Subcutaneous abdominal adipose tissue (tissue), 5 donors: ENCODE data around the gene PDE8A.

ENCODE experiments used
- H3K27ac ChIP-seq: one replicate; pipeline ENCODE4 v1.7.0; 2013; ENCODE audit warnings: low read depth, mild to moderate bottlenecking, inconsistent platforms, low read length, moderate library complexity
- H3K27me3 ChIP-seq, 5 donors: one replicate each; pipeline ENCODE4 v1.7.0; 2013; ENCODE audit warnings: low read length in 5 of 5, inconsistent platforms in 1 of 5; ENCODE audit not compliant: control insufficient read depth in 5 of 5, insufficient read depth in 4 of 5
- H3K36me3 ChIP-seq, 5 donors: one replicate each; pipeline ENCODE4 v1.7.0; 2013; ENCODE audit warnings: low read length in 5 of 5; ENCODE audit not compliant: control insufficient read depth in 5 of 5, insufficient read depth in 5 of 5
- H3K4me1 ChIP-seq, 5 donors: one replicate each; pipeline ENCODE4 v1.7.0; 2013; ENCODE audit warnings: low read length in 5 of 5, mild to moderate bottlenecking in 3 of 5, moderate library complexity in 1 of 5; ENCODE audit not compliant: control insufficient read depth in 5 of 5, insufficient read depth in 5 of 5
- H3K4me3 ChIP-seq, 5 donors: one replicate each; pipeline ENCODE4 v1.7.0; 2013; ENCODE audit warnings: low read length in 5 of 5, low read depth in 1 of 5
- H3K9ac ChIP-seq, 5 donors: one replicate each; pipeline ENCODE4 v1.7.0; 2013; ENCODE audit warnings: low read length in 5 of 5, mild to moderate bottlenecking in 4 of 5, moderate library complexity in 3 of 5
- H3K9me3 ChIP-seq, 5 donors: one replicate each; pipeline ENCODE4 v1.7.0; 2013; ENCODE audit warnings: low read length in 5 of 5; ENCODE audit not compliant: control insufficient read depth in 5 of 5
- donor health status: healthy.
- donor health status: healthy.
- donor health status: healthy.
- donor health status: healthy.
- donor health status: healthy.

The PDE8A gene

GRCh38 chr15:85128621-85129020 lies 147.0 kb downstream of the PDE8A start:
- Histone ChIP-seq H3K36me3 (peaks cover 28 to 68% (median 38%) of the 10 kb centered on the region in 5 donors), H3K9ac (no peak overlapping the region), H3K4me1 (peaks cover 0 to 19% (median 4%) of the 10 kb centered on the region in 5 donors), H3K4me3 (no peak overlapping the region), H3K27me3 (no peaks in the 10 kb centered on the region), H3K9me3 (peaks cover 0 to 7% (median 0%) of the 10 kb centered on the region in 5 donors), H3K27ac (no peak overlapping the region)

GRCh38 chr15:85129881-85130280 lies 148.2 kb downstream of the PDE8A start:
- Histone ChIP-seq H3K27ac (no peak overlapping the region), H3K4me1 (peaks cover 0 to 18% (median 6%) of the 10 kb centered on the region in 5 donors), H3K9ac (no peak overlapping the region), H3K4me3 (no peak overlapping the region), H3K27me3 (no peaks in the 10 kb centered on the region), H3K9me3 (peaks cover 0 to 7% (median 0%) of the 10 kb centered on the region in 5 donors), H3K36me3 (peaks cover 28 to 67% (median 39%) of the 10 kb centered on the region in 5 donors)

DNA sequence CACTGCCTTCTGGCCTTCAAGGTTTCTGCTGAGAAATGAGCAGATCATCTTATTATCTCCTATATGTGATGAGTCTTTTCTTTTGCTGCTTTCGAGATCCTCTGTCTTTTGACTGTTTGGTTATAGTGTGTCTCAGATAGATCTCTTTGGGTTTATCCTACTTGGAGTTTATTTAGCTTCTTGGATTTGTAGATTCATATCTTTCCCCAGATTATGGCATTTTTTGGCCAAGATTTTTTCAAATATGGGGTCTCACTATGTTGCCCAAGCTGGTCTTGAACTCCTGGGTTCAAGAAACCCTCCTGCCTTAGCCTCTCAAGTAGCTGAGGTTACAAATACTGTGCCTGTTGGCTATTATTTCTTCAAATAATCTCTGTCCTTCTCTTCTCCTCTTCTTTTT lies 150.3 kb downstream of the PDE8A start:
- Histone ChIP-seq H3K9me3 (peaks cover 0 to 7% (median 0%) of the 10 kb centered on the region in 5 donors), H3K9ac (no peak overlapping the region), H3K4me1 (peaks cover 0 to 15% (median 6%) of the 10 kb centered on the region in 5 donors), H3K36me3 (peaks cover 24 to 75% (median 47%) of the 10 kb centered on the region in 5 donors), H3K4me3 (no peak overlapping the region), H3K27me3 (no peaks in the 10 kb centered on the region), H3K27ac (no peak overlapping the region)

GRCh38 chr15:85133709-85134108 lies 152.1 kb downstream of the PDE8A start:
- H3K27me3 ChIP-seq: no peaks in the 10 kb centered on the region
- peaks cover 0 to 15% (median 6%) of the 10 kb centered on the region in 5 donors for H3K4me1 ChIP-seq
- no peak overlapping the region for H3K27ac ChIP-seq
- no peak overlapping the region for H3K9ac ChIP-seq
- H3K36me3 ChIP-seq: peaks cover 26 to 83% (median 57%) of the 10 kb centered on the region in 5 donors
- H3K9me3 ChIP-seq: peaks cover 0 to 7% (median 0%) of the 10 kb centered on the region in 5 donors
- no peak overlapping the region for H3K4me3 ChIP-seq

GRCh38 chr15:85137489-85138168 lies 156.0 kb downstream of the PDE8A start:
- H3K9ac ChIP-seq: no peak overlapping the region

DNA sequence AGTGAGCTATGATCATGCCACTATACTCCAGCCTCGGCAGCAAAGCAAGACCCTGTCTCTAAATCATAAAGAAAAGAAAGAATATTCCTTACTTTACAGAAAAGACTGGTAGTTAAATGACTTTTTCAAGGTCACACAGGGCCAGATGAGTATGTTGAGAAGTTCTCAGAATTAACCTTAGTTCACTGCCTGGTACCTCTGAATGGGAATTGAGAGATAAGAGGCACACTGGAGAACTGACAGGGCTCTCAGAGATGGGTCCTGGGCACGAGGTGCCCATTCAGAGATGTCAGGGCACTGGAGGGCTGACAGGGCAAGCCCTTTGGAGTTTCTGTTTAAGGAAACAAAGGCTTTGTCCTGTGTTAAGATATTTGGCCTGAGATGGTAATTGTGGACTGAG lies 157.7 kb downstream of the PDE8A start:
- H3K9ac ChIP-seq: no peak overlapping the region
- no peaks in the 10 kb centered on the region for H3K9me3 ChIP-seq
- no peak overlapping the region for H3K27ac ChIP-seq
- H3K27me3 ChIP-seq: no peaks in the 10 kb centered on the region
- no peak overlapping the region for H3K4me3 ChIP-seq
- peaks cover 0 to 11% (median 6%) of the 10 kb centered on the region in 5 donors for H3K4me1 ChIP-seq
- H3K36me3 ChIP-seq: peaks cover 7 to 53% (median 49%) of the 10 kb centered on the region in 5 donors

More at GRCh38 chr15:85137489-85138168, 156.0 kb downstream of the PDE8A start:
- Histone ChIP-seq H3K27ac (no peak overlapping the region), H3K9me3 (no peaks in the 10 kb centered on the region), H3K27me3 (no peaks in the 10 kb centered on the region), H3K4me3 (no peak overlapping the region), H3K4me1 (peaks cover 0 to 15% (median 6%) of the 10 kb centered on the region in 5 donors), H3K36me3 (peaks cover 12 to 66% (median 63%) of the 10 kb centered on the region in 5 donors)

GRCh38 chr15:85141726-85142125 lies 160.1 kb downstream of the PDE8A start:
- Histone ChIP-seq H3K27me3 (no peaks in the 10 kb centered on the region), H3K4me3 (no peak overlapping the region), H3K9ac (no peak overlapping the region), H3K27ac (no peak overlapping the region), H3K9me3 (no peaks in the 10 kb centered on the region), H3K4me1 (peaks cover 0 to 7% (median 2%) of the 10 kb centered on the region in 5 donors), H3K36me3 (peaks cover 7 to 34% (median 28%) of the 10 kb centered on the region in 5 donors)

GRCh38 chr15:85142312-85142711 lies 160.7 kb downstream of the PDE8A start:
- peaks cover 0 to 7% (median 2%) of the 10 kb centered on the region in 5 donors for H3K4me1 ChIP-seq
- H3K27ac ChIP-seq: no peak overlapping the region
- H3K36me3 ChIP-seq: peaks cover 7 to 28% (median 22%) of the 10 kb centered on the region in 5 donors
- H3K9me3 ChIP-seq: no peaks in the 10 kb centered on the region
- H3K4me3 ChIP-seq: no peak overlapping the region
- H3K9ac ChIP-seq: no peak overlapping the region
- H3K27me3 ChIP-seq: no peaks in the 10 kb centered on the region

- no peak overlapping the region for H3K27ac ChIP-seq
- no peaks in the 10 kb centered on the region for H3K36me3 ChIP-seq
- no peak overlapping the region for H3K9ac ChIP-seq
- no peak overlapping the region for H3K4me3 ChIP-seq
- no peaks in the 10 kb centered on the region for H3K27me3 ChIP-seq
- H3K4me1 ChIP-seq: peaks cover 0 to 7% (median 2%) of the 10 kb centered on the region in 5 donors
- H3K9me3 ChIP-seq: no peaks in the 10 kb centered on the region
These were observed 167.9 kb downstream of the PDE8A start for GRCh38 chr15:85149465-85150129.

DNA sequence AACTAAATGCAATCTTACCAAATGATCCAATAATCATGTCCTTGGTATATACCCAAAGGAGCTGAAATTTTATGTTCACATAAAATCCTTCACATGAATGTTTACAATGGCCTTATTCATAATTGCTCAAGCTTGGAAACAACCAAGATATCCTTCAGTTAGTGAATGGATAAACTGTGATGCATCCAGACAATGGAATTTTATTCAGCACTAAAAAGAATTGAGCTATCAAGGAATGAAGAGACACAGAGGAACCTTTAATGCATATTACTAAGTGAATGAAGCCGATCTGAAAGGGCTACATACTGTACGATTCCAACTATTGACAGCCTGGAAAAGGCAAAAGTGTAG lies 168.4 kb downstream of the PDE8A start:
- Histone ChIP-seq H3K9me3 (no peaks in the 10 kb centered on the region), H3K27me3 (no peaks in the 10 kb centered on the region), H3K9ac (no peak overlapping the region), H3K27ac (no peak overlapping the region), H3K4me1 (peaks cover 0 to 7% (median 2%) of the 10 kb centered on the region in 5 donors), H3K4me3 (no peak overlapping the region), H3K36me3 (no peaks in the 10 kb centered on the region)
